ENCODE measurements around the gene DLG1. TPM values are rescaled to one million over a fixed set of nuclear protein-coding genes. Genes with fewer than 3 reads are reported as not detected.

The DLG1 gene
- total RNA-seq, 4 donors from 2014 or later, result 134 to 211 (median 152) TPM

- in situ Hi-C loops (cut with MboI; ENCODE audit: low pct_ligation_motif_present in 1 of 4, low pct_unique_long_range_greater_than_20kb in 1 of 4, low sequenced_read_pairs in 3 of 4) (loop anchor here in 1 of 4 donors (25.0 kb wide), 1 partner anchor 111 kb away; no protein-coding TSS in a partner anchor), intact Hi-C loops (cut with DNase I; ENCODE audit: low total_unique reads) (no loop called here)
- no peak for TF ChIP-seq POLR2AphosphoS5 (IDR thresholded peaks at IDR 0.05)
- TF ChIP-seq CTCF (IDR thresholded peaks at IDR 0.05), result no peak
- TF ChIP-seq EP300 (IDR thresholded peaks at IDR 0.05; ENCODE audit: low read depth), result no peak
- TF ChIP-seq POLR2A (IDR thresholded peaks at IDR 0.05), result no peak
- Histone ChIP-seq H3K36me3 (no peaks in the 10 kb centered on the region), H3K27ac (no peak overlapping the region), H3K4me1 (peaks cover 0 to 3% (median 0%) of the 10 kb centered on the region in 4 donors), H3K4me3 (no peak overlapping the region), H3K27me3 (no peaks in the 10 kb centered on the region), H3K9me3 (no peaks in the 10 kb centered on the region)
- whole genome bisulfite sequencing, 2 donors (ENCODE audit: low coverage in 1 of 2), result 91 to 97% methylated on average over 3 to 4 of the region's 4 CpGs
- DNase-seq, result no peak
Measured at GRCh38 chr3:197173620-197174019, 124.8 kb downstream of the DLG1 start.

- H3K36me3 ChIP-seq, result no peaks in the 10 kb centered on the region
- in situ Hi-C loops (cut with MboI; ENCODE audit: low pct_ligation_motif_present in 1 of 4, low pct_unique_long_range_greater_than_20kb in 1 of 4, low sequenced_read_pairs in 3 of 4), result loop anchor here in 1 of 4 donors (25.0 kb wide), 1 partner anchor 109 kb away; no protein-coding TSS in a partner anchor
- H3K27ac ChIP-seq, result no peak overlapping the region
- H3K4me3 ChIP-seq, result no peak overlapping the region
- H3K9me3 ChIP-seq, result no peaks in the 10 kb centered on the region
- WGBS, 2 donors (ENCODE audit: low coverage in 1 of 2), result 0 to 52% methylated on average over 1 of the region's 1 CpG
- DNase-seq, result no peak
- peaks cover 0 to 3% (median 0%) of the 10 kb centered on the region in 4 donors for H3K4me1 ChIP-seq
- intact Hi-C loops (cut with DNase I; ENCODE audit: low total_unique reads), result no loop called here
- H3K27me3 ChIP-seq, result no peaks in the 10 kb centered on the region
- TF ChIP-seq CTCF (IDR thresholded peaks at IDR 0.05), result no peak
- no peak for TF ChIP-seq EP300 (IDR thresholded peaks at IDR 0.05; ENCODE audit: low read depth)
- no peak for TF ChIP-seq POLR2A (IDR thresholded peaks at IDR 0.05)
- no peak for TF ChIP-seq POLR2AphosphoS5 (IDR thresholded peaks at IDR 0.05)
Measured at GRCh38 chr3:197171481-197172067, 126.8 kb downstream of the DLG1 start.

GRCh38 chr3:197169028-197169427, 129.4 kb downstream of the DLG1 start:
- no peak for DNase-seq
- Histone ChIP-seq H3K36me3 (no peaks in the 10 kb centered on the region), H3K4me1 (no peaks in the 10 kb centered on the region), H3K27me3 (no peaks in the 10 kb centered on the region), H3K9me3 (no peaks in the 10 kb centered on the region), H3K27ac (no peak overlapping the region), H3K4me3 (no peak overlapping the region)
- in situ Hi-C loops (cut with MboI; ENCODE audit: low pct_ligation_motif_present in 1 of 4, low pct_unique_long_range_greater_than_20kb in 1 of 4, low sequenced_read_pairs in 3 of 4), result loop anchor here in 1 of 4 donors (25.0 kb wide), 1 partner anchor 107 kb away; no protein-coding TSS in a partner anchor
- 98 to 100% methylated on average over 1 of the region's 1 CpG for WGBS, 2 donors (ENCODE audit: low coverage in 1 of 2)
- intact Hi-C loops (cut with DNase I; ENCODE audit: low total_unique reads), result no loop called here
- TF ChIP-seq CTCF (IDR thresholded peaks at IDR 0.05) (no peak), POLR2AphosphoS5 (IDR thresholded peaks at IDR 0.05) (no peak), POLR2A (IDR thresholded peaks at IDR 0.05) (no peak), EP300 (IDR thresholded peaks at IDR 0.05; ENCODE audit: low read depth) (no peak)

- H3K27ac ChIP-seq, result no peak overlapping the region
- H3K4me3 ChIP-seq, result no peak overlapping the region
- in situ Hi-C loops (cut with MboI; ENCODE audit: low pct_ligation_motif_present in 1 of 4, low pct_unique_long_range_greater_than_20kb in 1 of 4, low sequenced_read_pairs in 3 of 4), result loop anchor here in 1 of 4 donors (25.0 kb wide), 1 partner anchor 106 kb away; no protein-coding TSS in a partner anchor
- TF ChIP-seq CTCF (IDR thresholded peaks at IDR 0.05) (no peak), POLR2A (IDR thresholded peaks at IDR 0.05) (no peak), POLR2AphosphoS5 (IDR thresholded peaks at IDR 0.05) (no peak), EP300 (IDR thresholded peaks at IDR 0.05; ENCODE audit: low read depth) (no peak)
- 68 to 78% methylated on average over 2 of the region's 2 CpGs for WGBS, 2 donors (ENCODE audit: low coverage in 1 of 2)
- no peaks in the 10 kb centered on the region for H3K27me3 ChIP-seq
- no peaks in the 10 kb centered on the region for H3K36me3 ChIP-seq
- intact Hi-C loops (cut with DNase I; ENCODE audit: low total_unique reads), result no loop called here
- H3K9me3 ChIP-seq, result no peaks in the 10 kb centered on the region
- no peaks in the 10 kb centered on the region for H3K4me1 ChIP-seq
- DNase-seq, result no peak
Measured at GRCh38 chr3:197168606-197169005, 129.8 kb downstream of the DLG1 start.

All from transverse colon (tissue), 4 donors.